ENCODE measurements around the gene AFF3.

DNA sequence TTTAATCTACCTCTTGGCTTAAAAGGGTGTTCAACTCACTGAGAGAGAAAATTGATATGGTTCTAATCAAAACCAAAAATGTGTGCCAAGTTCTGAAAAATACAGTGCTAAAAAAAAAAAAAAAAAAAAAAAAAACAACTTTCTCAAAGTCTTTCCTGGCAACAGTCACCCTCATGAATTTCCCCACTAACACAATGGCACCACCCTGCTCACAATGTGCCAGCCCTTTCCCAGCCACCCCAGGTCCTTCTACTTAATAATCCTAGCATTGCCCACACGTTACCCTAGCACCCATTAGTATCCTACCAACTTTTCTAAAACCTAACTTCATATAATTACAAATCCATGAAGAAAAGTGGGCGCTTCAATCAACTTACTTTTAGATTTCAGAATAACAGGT, 106.4 kb downstream of the AFF3 start:
- TF ChIP-seq DPF2 (IDR thresholded peaks at IDR 0.05): no peak
- TF ChIP-seq JUNB (IDR thresholded peaks at IDR 0.05): no peak
- no peak for TF ChIP-seq SIN3A (IDR thresholded peaks at IDR 0.05; ENCODE audit: low read depth, low read length)
- TF ChIP-seq, protein P1, sequence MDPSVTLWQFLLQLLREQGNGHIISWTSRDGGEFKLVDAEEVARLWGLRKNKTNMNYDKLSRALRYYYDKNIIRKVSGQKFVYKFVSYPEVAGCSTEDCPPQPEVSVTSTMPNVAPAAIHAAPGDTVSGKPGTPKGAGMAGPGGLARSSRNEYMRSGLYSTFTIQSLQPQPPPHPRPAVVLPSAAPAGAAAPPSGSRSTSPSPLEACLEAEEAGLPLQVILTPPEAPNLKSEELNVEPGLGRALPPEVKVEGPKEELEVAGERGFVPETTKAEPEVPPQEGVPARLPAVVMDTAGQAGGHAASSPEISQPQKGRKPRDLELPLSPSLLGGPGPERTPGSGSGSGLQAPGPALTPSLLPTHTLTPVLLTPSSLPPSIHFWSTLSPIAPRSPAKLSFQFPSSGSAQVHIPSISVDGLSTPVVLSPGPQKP (IDR thresholded peaks at IDR 0.05; ENCODE audit: low read depth, low read length): no peak
- no peak for TF ChIP-seq KDM1A (IDR thresholded peaks at IDR 0.05; ENCODE audit: borderline replicate concordance)
- no peak for TF ChIP-seq SUZ12 (IDR thresholded peaks at IDR 0.05; ENCODE audit: unreplicated experiment)
- TF ChIP-seq, protein P2, sequence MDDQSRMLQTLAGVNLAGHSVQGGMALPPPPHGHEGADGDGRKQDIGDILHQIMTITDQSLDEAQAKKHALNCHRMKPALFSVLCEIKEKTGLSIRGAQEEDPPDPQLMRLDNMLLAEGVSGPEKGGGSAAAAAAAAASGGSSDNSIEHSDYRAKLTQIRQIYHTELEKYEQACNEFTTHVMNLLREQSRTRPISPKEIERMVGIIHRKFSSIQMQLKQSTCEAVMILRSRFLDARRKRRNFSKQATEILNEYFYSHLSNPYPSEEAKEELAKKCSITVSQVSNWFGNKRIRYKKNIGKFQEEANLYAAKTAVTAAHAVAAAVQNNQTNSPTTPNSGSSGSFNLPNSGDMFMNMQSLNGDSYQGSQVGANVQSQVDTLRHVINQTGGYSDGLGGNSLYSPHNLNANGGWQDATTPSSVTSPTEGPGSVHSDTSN (IDR thresholded peaks at IDR 0.05; ENCODE audit: insufficient replicate concordance, low read depth, low read length): no peak
- no peak for TF ChIP-seq ZNF217 (IDR thresholded peaks at IDR 0.05)
- no peak for TF ChIP-seq BRCA1 (IDR thresholded peaks at IDR 0.05; ENCODE audit: low read depth, low read length)
- no peak for TF ChIP-seq NR2C1 (IDR thresholded peaks at IDR 0.05)
- TF ChIP-seq LARP7 (IDR thresholded peaks at IDR 0.05): no peak
- TF ChIP-seq NFXL1 (IDR thresholded peaks at IDR 0.05; ENCODE audit: borderline replicate concordance): no peak
- TF ChIP-seq IKZF1 (conservative IDR thresholded peaks at IDR 0.05): no peak

Measured in GM12878 (cell line).